GM08714 (cell line): ENCODE results near the gene KAZN.

ENCODE experiments used
- H3K4me3 ChIP-seq: fragments of 200-500 bp; sonication (Bioruptor generic); 2 replicates; pipeline ENCODE4 v1.5.1; 2014; ENCODE audit warnings: mild to moderate bottlenecking, low read length, inconsistent platforms
- ZNF274 ChIP-seq: IDR thresholded peaks from 2 replicates; pipeline ENCODE4 v1.6.1; 2012; ENCODE audit warnings: mild to moderate bottlenecking, low read depth, low read length

The KAZN gene

DNA sequence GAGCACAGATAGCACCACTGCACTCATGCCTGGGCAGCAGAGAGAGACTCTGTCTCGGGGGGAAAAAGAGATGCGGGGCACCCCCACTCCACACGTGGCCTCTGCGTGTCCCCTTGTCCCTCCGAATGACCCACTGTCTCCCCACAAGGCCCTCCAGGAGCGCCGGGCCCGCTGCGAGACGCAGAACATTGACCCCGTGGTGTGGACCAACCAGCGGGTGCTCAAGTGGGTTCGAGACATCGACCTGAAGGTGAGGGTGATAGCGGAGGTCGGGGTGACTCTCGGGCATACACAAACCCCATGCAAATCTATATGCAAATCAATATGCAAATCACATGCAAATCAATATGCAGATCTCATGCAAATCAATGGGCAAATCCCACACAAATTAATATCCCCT lies 504.7 kb downstream of the KAZN start:
- no peak for TF ChIP-seq ZNF274

DNA sequence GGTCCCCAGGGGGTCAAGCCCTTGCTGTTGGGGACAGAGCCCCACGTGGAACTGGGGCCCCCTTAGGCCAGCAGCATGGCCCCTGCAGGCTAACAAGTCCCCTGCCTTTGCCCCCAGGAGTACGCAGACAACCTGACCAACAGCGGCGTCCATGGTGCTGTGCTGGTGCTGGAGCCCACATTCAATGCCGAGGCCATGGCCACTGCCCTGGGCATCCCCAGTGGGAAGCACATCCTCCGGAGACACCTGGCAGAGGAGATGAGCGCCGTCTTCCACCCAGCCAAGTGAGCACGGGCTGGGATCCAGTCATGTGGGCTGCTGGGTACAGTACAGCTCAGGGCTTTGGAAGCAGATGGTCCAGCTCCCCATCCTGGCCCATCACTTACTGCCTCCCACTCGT lies 505.4 kb downstream of the KAZN start:
- no peak overlapping the region for H3K4me3 ChIP-seq
- TF ChIP-seq ZNF274, result no peak

More for the DNA sequence above, 504.7 kb downstream of the KAZN start:
- no peak overlapping the region for H3K4me3 ChIP-seq

DNA sequence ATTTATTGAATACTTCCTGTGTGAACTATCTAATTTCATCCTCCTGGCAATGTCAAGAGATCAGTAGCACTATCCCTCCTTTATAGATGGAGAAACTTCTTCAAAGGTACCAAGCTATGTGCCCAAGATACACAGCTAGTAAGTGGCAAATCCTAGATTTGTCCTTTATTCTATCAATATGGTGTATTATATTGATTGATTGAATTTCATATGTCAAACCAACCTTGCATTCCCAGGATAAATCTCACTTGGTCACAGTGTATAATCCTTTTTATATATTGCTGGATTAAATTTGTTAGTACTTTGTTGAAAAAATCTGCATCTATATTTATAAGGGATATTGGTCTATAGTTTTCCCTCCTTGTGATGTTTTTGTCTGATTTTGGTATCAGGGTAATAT lies 506.3 kb downstream of the KAZN start:
- no peak overlapping the region for H3K4me3 ChIP-seq
- TF ChIP-seq ZNF274, result no peak

DNA sequence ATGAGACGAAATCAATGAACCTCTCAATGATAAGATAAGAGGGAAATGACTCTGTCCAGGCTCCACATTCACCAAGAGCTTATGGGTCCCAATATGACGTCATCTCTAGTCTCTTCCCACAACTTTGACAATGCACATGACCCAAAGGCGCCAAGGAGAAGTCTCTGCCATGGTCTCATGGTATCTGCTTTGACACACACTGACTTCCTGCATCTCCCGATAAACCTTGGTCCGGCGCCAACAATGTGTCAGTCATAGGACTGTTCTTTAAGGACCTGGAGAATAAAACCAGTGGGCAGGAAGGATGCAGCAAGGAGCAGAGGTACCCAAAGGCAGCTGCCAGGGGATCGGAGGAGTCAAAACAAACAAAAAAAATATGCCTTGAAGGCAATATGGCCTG lies 508.1 kb downstream of the KAZN start:
- no peak for TF ChIP-seq ZNF274
- H3K4me3 ChIP-seq, result no peak overlapping the region

DNA sequence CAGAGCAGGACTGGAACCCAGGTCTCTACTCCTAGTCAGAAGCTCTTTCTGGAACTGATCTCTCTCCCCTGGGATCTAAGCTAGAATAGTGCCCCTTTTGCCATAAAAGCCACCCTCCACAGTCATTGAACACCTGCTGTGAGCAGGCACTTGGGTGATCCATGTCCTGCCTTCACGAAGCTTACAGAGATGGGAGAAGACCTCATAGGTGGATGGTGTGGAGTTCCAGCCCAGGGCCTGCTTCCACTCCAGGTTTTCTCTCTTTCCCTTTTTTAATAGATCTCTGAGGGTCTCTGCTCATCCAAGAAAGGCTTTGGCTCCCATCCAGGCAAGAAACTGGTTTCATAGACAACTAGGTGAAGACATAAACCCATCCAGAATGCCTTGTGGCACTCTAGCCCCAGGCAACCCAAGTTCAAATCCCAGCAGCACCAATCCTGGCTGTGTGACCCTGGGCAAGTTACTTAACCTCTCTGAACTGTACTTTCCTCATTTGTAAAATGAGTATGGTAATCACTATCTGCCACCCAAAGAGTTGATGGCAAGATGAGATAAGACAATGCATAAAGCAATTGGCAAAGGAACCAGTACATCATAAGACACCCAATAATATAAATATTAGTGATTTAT lies 508.7 kb downstream of the KAZN start:
- TF ChIP-seq ZNF274, result no peak
- no peak overlapping the region for H3K4me3 ChIP-seq

DNA sequence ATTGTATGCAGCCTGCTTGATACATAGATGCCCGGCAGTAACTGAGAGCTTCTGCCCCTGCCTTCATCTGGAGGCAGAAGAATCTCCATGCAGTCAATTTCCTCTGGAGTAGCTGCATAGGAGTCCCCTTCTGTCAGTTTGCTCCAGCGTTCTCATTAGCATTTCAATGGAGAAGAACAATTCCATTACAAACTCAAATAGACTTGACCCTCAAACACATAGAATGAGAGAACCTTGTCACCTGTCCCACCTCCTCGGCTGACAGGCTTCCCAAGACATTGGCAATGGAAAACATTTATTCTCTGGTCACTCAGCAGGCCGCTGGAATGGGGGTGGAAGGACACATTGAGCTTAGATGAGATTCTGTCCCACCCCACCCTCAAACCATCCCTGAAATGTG lies 509.4 kb downstream of the KAZN start:
- no peak overlapping the region for H3K4me3 ChIP-seq
- TF ChIP-seq ZNF274, result no peak

DNA sequence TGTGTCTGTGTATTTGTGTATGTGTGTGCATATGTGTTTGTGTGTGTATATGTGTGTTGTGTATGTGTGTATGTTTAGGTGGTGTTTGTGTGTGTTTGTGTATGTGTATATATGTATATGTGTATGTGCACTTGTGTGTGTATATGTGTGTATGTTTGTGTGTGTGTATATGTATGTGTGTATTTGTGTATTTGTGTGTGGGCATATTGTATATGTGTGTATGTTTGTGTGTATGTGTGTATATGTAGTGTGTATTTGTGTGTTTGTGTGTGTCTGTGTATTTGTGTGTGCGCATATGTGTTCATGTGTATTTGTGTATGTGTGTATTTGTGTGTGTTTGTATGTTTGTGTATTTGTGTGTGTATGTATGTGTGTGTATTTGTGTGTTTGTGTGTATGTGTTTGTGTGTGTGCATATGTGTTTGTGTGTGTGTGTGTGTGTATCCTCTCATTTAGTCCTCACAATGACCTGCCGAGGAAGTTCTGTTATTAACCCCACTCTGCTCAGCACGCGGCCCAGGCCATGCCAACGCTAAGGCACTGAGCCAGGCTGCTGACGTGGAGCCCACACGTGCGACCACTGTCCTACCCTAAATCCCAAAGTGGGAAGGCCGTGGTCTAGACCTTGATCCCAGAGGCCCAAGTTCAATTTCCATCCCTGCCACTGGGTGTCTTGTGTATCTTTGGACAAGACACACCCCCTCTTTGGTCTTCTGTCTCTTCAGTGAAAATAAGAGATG lies 511.8 kb downstream of the KAZN start:
- no peak overlapping the region for H3K4me3 ChIP-seq
- TF ChIP-seq ZNF274, result no peak

DNA sequence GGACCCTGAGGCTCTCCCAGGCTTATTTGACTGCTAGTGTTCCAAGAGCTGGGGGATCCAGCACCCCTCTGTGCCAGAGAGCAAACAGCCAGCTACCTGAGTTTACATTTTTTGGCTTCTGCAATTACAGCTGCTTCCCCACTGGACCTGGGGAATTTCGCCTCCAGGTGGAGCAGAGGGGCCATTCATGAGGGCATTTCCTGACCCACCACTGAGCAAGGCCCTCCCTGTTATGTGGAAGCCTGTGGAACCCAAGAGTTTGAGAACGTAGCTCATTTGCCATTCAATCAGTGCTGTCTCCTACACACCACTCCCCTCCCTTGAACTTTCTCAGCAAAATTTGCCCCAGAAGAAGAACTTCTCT lies 512.4 kb downstream of the KAZN start:
- TF ChIP-seq ZNF274, result no peak
- H3K4me3 ChIP-seq, result no peak overlapping the region

DNA sequence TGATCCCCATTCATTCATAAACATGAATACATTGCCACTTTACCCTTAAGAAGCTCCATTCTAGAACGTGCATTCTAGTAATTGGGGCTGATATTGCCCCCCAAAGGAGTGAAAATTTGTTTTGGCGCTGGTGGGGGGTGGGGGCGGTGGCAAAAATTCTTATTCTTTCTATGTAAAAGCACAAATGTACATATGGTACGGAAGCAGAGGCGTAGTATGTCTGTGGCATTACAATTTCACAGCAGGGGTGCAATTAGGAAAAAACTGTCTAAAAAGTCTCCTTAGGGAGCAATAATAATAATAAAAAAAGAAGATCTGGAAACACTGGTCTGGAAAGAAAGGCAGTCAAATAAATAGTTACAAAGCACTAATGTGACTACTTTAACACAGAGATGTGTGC lies 514.7 kb downstream of the KAZN start:
- no peak overlapping the region for H3K4me3 ChIP-seq
- TF ChIP-seq ZNF274, result no peak

DNA sequence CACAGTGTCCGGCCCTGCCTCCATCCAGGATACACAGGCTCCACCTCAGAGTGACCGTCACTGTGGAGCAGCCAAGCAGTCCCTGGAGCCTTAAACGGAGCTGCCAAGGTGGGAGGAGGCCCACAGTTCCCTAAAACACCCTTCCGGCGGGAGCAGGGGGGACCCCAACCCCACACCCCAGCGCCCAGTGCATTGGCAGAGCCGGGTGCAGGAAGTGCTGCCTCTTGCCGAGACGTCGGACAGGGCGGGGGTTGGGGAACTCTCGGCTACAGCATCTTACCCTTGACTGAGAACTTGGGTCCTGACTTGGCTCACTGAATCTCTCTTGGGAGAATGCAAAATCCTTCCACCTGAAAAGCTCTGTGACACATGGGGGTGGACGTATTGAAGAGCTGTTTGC lies 516.4 kb downstream of the KAZN start:
- no peak for TF ChIP-seq ZNF274
- H3K4me3 ChIP-seq, result no peak overlapping the region

DNA sequence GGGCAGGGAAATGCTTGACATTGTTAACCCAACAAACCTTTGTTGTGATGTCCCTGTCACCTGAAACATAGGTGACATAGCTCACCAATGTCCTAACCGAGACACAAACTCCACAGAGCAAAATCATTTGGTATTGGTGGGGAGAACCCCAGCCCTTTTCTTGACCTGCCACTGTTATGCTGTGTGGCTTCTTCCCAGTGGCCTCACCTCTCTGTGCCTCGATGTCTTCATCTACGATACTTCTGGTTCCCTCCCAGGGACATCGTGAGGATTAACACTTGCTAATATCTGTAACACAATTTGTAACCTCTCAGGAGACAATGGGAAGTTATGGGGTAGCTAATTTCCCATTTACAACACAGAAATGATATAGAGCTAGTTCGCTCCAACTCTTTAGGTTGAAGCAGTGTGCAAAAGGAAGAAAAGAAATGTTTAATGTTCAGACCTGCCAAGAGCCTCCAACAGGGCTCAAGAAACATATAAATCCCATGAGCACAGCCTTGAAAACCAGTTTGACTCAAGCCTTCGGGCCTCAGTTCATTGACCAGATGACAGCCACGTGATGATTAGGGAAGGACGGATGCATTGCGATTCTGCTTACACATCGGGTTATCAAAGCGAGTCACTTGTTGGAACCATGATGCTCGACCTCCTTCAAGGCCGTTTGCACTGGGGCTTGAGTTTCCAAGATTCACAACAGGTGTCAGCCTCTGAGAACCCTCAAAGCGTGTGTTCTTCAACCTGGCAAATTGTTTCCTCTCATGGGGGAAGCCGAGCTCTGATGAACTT lies 517.3 kb downstream of the KAZN start:
- no peak overlapping the region for H3K4me3 ChIP-seq

DNA sequence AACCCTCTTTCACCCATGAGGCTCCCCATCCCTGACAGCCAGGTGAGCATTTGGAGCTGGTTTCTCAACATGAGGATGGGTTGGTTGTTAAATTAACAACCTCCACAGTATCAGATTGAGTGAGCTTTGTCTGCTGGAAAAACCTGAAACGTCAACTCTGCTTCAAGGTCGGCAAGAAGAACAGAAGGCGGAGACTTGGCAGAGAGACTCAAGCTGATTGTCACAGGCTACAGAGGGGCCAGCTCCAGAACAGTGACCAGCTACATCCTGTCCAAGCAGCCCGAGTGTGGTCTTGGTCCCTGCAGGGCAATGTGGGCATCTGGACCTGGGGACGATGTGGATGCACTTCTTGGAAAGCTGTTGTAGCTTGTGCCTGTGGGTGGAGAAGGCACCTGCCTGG lies 518.5 kb downstream of the KAZN start:
- H3K4me3 ChIP-seq, result no peak overlapping the region
- no peak for TF ChIP-seq ZNF274

More for the DNA sequence above, 517.3 kb downstream of the KAZN start:
- no peak for TF ChIP-seq ZNF274

DNA sequence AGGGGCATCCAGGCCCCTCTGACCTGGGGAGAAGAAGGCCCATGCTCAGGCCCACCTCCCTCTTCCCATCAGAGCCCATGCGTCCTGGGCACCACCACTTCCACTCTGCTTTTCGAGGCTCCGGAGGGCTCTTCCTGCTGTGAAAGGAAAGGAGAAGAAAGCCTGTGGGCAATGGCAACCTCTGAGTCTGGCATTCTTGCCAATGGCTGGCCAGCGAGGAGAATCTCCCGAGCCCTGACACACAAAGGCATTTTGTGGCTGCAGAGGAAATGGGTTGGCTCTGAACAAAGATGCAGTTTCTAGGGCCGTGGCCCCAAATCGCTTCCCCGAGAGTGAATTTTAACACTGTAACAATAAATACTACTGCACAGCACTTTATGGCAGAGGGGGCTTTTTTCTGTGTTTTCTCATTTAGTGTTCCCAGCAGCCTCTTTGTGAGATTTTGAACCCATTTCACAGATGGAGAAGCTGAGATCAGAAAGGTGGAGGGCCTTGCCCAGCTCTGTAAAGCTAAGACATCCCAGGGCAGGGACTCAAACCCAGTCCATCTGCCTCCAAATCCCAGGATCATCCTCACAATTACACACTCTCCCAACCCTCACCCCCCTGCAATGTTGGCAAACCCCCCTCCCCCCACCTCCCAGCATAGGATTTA lies 519.3 kb downstream of the KAZN start:
- TF ChIP-seq ZNF274, result no peak
- no peak overlapping the region for H3K4me3 ChIP-seq

DNA sequence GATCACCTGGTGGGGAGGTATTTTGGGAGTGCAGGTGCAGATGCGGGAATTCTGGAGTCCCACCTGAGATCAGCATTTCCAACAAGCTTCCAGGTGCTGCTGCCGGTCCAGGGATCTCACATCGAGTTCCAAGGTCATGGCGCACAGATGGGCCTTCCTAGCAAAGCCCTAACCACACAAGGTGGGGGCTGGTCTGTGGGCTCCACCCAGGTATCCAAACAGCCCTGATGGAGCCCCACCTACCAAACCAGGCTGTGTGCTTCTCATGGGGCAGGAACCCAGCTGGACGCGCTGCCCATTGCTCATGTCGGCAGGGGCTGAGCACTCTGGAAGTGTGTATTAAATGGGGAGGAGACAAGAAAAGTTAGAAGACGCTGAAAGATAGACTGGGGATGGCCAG lies 520.1 kb downstream of the KAZN start:
- no peak for TF ChIP-seq ZNF274
- H3K4me3 ChIP-seq, result no peak overlapping the region
